ENCODE data around the gene PRC1.

DNA sequence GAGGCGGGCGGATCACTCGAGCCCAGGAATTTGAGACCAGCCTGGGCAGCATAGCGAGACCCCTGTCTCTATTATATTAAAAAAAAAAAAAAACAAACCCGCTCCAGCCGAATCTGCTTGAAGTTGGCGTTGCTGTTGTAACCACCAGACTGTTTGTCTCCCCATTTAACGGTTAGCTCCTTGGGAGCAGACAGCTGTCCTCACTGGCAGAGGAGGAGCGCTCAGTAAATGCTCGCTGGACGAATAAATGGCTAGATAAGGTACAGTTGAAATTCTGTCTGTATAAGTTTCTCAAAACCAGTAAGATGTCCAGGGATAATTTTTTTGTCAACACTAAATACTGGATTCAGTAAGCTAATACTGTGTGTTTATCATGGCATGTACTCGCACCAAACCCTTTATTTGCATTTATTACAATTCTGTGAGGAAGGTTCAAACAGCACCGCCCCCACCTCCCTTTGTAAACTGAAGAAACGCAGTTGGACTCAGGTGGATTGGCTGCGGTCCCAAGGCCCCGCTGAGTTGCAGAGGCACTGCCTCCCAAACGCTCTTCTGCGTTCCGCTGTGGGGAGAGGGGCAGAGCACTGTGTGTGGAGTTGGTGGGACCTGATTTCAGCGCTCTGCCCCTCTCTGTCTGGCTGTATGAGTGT, 38.6 kb downstream of the PRC1 start:
- no peak for TF ChIP-seq EZH2 (IDR thresholded peaks at IDR 0.05; ENCODE audit: low read length)
- TF ChIP-seq, protein P1, sequence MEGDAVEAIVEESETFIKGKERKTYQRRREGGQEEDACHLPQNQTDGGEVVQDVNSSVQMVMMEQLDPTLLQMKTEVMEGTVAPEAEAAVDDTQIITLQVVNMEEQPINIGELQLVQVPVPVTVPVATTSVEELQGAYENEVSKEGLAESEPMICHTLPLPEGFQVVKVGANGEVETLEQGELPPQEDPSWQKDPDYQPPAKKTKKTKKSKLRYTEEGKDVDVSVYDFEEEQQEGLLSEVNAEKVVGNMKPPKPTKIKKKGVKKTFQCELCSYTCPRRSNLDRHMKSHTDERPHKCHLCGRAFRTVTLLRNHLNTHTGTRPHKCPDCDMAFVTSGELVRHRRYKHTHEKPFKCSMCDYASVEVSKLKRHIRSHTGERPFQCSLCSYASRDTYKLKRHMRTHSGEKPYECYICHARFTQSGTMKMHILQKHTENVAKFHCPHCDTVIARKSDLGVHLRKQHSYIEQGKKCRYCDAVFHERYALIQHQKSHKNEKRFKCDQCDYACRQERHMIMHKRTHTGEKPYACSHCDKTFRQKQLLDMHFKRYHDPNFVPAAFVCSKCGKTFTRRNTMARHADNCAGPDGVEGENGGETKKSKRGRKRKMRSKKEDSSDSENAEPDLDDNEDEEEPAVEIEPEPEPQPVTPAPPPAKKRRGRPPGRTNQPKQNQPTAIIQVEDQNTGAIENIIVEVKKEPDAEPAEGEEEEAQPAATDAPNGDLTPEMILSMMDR (optimal IDR thresholded peaks at IDR 0.05 in 1 of 3, IDR thresholded peaks at IDR 0.05 in 1 of 3, conservative IDR thresholded peaks at IDR 0.05 in 1 of 3; ENCODE audit: extremely low read depth in 1 of 3, insufficient read depth in 2 of 3, low read length in 3 of 3) = no peak
